ENCODE results near the gene SLCO2A1. TPM values are rescaled to one million over a fixed set of nuclear protein-coding genes. Genes with fewer than 3 reads are reported as not detected.
A peak's percentile ranks its signal among the peaks of the same experiment; 100 is the strongest.

Gene SLCO2A1
- total RNA-seq, 8 experiments from 2014 or later = 0.16 to 9.0 (median 1.5) TPM

- no peak for ATAC-seq (replicated peaks in 6 of 8)
- in situ Hi-C loops (cut with MboI; ENCODE audit: low pct_unique_long_range_greater_than_20kb in 2 of 9, low sequenced_read_pairs in 9 of 9, unreplicated experiment in 9 of 9) = no loop called here
- Histone ChIP-seq H3K4me1 (replicated peaks in 1 of 2) (no peaks in the 10 kb centered on the region), H3K4me3 (no peak overlapping the region), H3K27ac (no peak overlapping the region)
- WGBS, 10 experiments = 80 to 100% (median 97%) methylated on average over 1 to 2 of the region's 2 CpGs; no CpG with 5 or more reads in 4 of the 10 experiments
Observed at GRCh38 chr3:133987948-133988484, 41.7 kb downstream of the SLCO2A1 start.

GRCh38 chr3:133987136-133987535 is 42.6 kb downstream of the SLCO2A1 start:
- in situ Hi-C loops (cut with MboI; ENCODE audit: low pct_unique_long_range_greater_than_20kb in 2 of 9, low sequenced_read_pairs in 9 of 9, unreplicated experiment in 9 of 9) = no loop called here
- Histone ChIP-seq H3K4me3 (no peak overlapping the region), H3K4me1 (replicated peaks in 1 of 2) (no peaks in the 10 kb centered on the region), H3K27ac (no peak overlapping the region)
- no peak for ATAC-seq (replicated peaks in 6 of 8)
- 53 to 100% (median 88%) methylated on average over 1 to 4 of the region's 8 CpGs; no CpG with 5 or more reads in 4 of the 10 experiments for whole genome bisulfite sequencing, 10 experiments

GRCh38 chr3:133986311-133986710 is 43.4 kb downstream of the SLCO2A1 start:
- H3K4me1 ChIP-seq (replicated peaks in 1 of 2) = no peaks in the 10 kb centered on the region
- in situ Hi-C loops (cut with MboI; ENCODE audit: low pct_unique_long_range_greater_than_20kb in 2 of 9, low sequenced_read_pairs in 9 of 9, unreplicated experiment in 9 of 9) = no loop called here
- ATAC-seq (replicated peaks in 6 of 8) = no peak
- no peak overlapping the region for H3K27ac ChIP-seq
- H3K4me3 ChIP-seq = no peak overlapping the region
- 33 to 100% (median 80%) methylated on average over 1 to 6 of the region's 6 CpGs; no CpG with 5 or more reads in 1 of the 10 experiments for WGBS, 10 experiments

GRCh38 chr3:133984975-133985374 is 44.8 kb downstream of the SLCO2A1 start:
- in situ Hi-C loops (cut with MboI; ENCODE audit: low pct_unique_long_range_greater_than_20kb in 2 of 9, low sequenced_read_pairs in 9 of 9, unreplicated experiment in 9 of 9) = no loop called here
- WGBS, 10 experiments = 45 to 100% (median 63%) methylated on average over 1 to 6 of the region's 7 CpGs
- Histone ChIP-seq H3K4me3 (no peak overlapping the region), H3K27ac (no peak overlapping the region), H3K4me1 (replicated peaks in 1 of 2) (no peaks in the 10 kb centered on the region)
- peak in 2 of 8 experiments; percentile 66 to 86 for ATAC-seq (replicated peaks in 6 of 8)

- H3K4me1 ChIP-seq (replicated peaks in 1 of 2) = no peaks in the 10 kb centered on the region
- no peak for ATAC-seq (replicated peaks in 6 of 8)
- in situ Hi-C loops (cut with MboI; ENCODE audit: low pct_unique_long_range_greater_than_20kb in 2 of 9, low sequenced_read_pairs in 9 of 9, unreplicated experiment in 9 of 9) = no loop called here
- 49 to 80% (median 72%) methylated on average over 1 to 7 of the region's 9 CpGs; no CpG with 5 or more reads in 2 of the 10 experiments for WGBS, 10 experiments
- no peak overlapping the region for H3K27ac ChIP-seq
- H3K4me3 ChIP-seq = no peak overlapping the region
Observed at GRCh38 chr3:133983576-133984560, 45.9 kb downstream of the SLCO2A1 start.

- Histone ChIP-seq H3K27ac (no peak overlapping the region), H3K4me1 (replicated peaks in 1 of 2) (no peaks in the 10 kb centered on the region), H3K4me3 (no peak overlapping the region)
- WGBS, 10 experiments = 28 to 94% (median 80%) methylated on average over 2 to 6 of the region's 7 CpGs; no CpG with 5 or more reads in 4 of the 10 experiments
- in situ Hi-C loops (cut with MboI; ENCODE audit: low pct_unique_long_range_greater_than_20kb in 2 of 9, low sequenced_read_pairs in 9 of 9, unreplicated experiment in 9 of 9) = no loop called here
- no peak for ATAC-seq (replicated peaks in 6 of 8)
Observed at GRCh38 chr3:133983126-133983525, 46.6 kb downstream of the SLCO2A1 start.

- Histone ChIP-seq H3K4me3 (no peak overlapping the region), H3K27ac (no peak overlapping the region), H3K4me1 (replicated peaks in 1 of 2) (no peaks in the 10 kb centered on the region)
- in situ Hi-C loops (cut with MboI; ENCODE audit: low pct_unique_long_range_greater_than_20kb in 2 of 9, low sequenced_read_pairs in 9 of 9, unreplicated experiment in 9 of 9) = no loop called here
- 60 to 90% (median 85%) methylated on average over 1 to 2 of the region's 4 CpGs; no CpG with 5 or more reads in 6 of the 10 experiments for WGBS, 10 experiments
- no peak for ATAC-seq (replicated peaks in 6 of 8)
Observed at GRCh38 chr3:133980550-133980949, 49.2 kb downstream of the SLCO2A1 start.

- no peaks in the 10 kb centered on the region for H3K4me1 ChIP-seq (replicated peaks in 1 of 2)
- no peak for ATAC-seq (replicated peaks in 6 of 8)
- WGBS, 10 experiments = 67 to 80% methylated on average over 1 of the region's 2 CpGs; no CpG with 5 or more reads in 8 of the 10 experiments
- in situ Hi-C loops (cut with MboI; ENCODE audit: low pct_unique_long_range_greater_than_20kb in 2 of 9, low sequenced_read_pairs in 9 of 9, unreplicated experiment in 9 of 9) = no loop called here
- H3K27ac ChIP-seq = no peak overlapping the region
- no peak overlapping the region for H3K4me3 ChIP-seq
Observed at GRCh38 chr3:133980035-133980434, 49.7 kb downstream of the SLCO2A1 start.

GRCh38 chr3:133979553-133979952 is 50.2 kb downstream of the SLCO2A1 start:
- Histone ChIP-seq H3K27ac (no peak overlapping the region), H3K4me1 (replicated peaks in 1 of 2) (no peaks in the 10 kb centered on the region), H3K4me3 (no peak overlapping the region)
- ATAC-seq (replicated peaks in 6 of 8) = no peak
- 50 to 100% (median 80%) methylated on average over 1 to 7 of the region's 7 CpGs; no CpG with 5 or more reads in 4 of the 10 experiments for WGBS, 10 experiments
- in situ Hi-C loops (cut with MboI; ENCODE audit: low pct_unique_long_range_greater_than_20kb in 2 of 9, low sequenced_read_pairs in 9 of 9, unreplicated experiment in 9 of 9) = no loop called here

GRCh38 chr3:133977568-133977967 is 52.2 kb downstream of the SLCO2A1 start:
- no peaks in the 10 kb centered on the region for H3K4me1 ChIP-seq (replicated peaks in 1 of 2)
- ATAC-seq (replicated peaks in 6 of 8) = no peak
- no peak overlapping the region for H3K27ac ChIP-seq
- H3K4me3 ChIP-seq = no peak overlapping the region
- WGBS, 10 experiments = 60 to 100% (median 80%) methylated on average over 1 to 4 of the region's 4 CpGs; no CpG with 5 or more reads in 3 of the 10 experiments
- in situ Hi-C loops (cut with MboI; ENCODE audit: low pct_unique_long_range_greater_than_20kb in 2 of 9, low sequenced_read_pairs in 9 of 9, unreplicated experiment in 9 of 9) = no loop called here

- H3K4me3 ChIP-seq = no peak overlapping the region
- H3K4me1 ChIP-seq (replicated peaks in 1 of 2) = no peaks in the 10 kb centered on the region
- 38 to 100% (median 71%) methylated on average over 1 to 4 of the region's 8 CpGs; no CpG with 5 or more reads in 1 of the 10 experiments for WGBS, 10 experiments
- in situ Hi-C loops (cut with MboI; ENCODE audit: low pct_unique_long_range_greater_than_20kb in 2 of 9, low sequenced_read_pairs in 9 of 9, unreplicated experiment in 9 of 9) = no loop called here
- H3K27ac ChIP-seq = no peak overlapping the region
- no peak for ATAC-seq (replicated peaks in 6 of 8)
Observed at GRCh38 chr3:133973249-133973980, 56.3 kb downstream of the SLCO2A1 start.

- ATAC-seq (replicated peaks in 6 of 8) = no peak
- in situ Hi-C loops (cut with MboI; ENCODE audit: low pct_unique_long_range_greater_than_20kb in 2 of 9, low sequenced_read_pairs in 9 of 9, unreplicated experiment in 9 of 9) = no loop called here
- WGBS, 10 experiments = 79 to 100% (median 91%) methylated on average over 1 of the region's 1 CpG; no CpG with 5 or more reads in 2 of the 10 experiments
Observed at GRCh38 chr3:133972156-133972555, 57.6 kb downstream of the SLCO2A1 start.

GRCh38 chr3:133970916-133971315 is 58.8 kb downstream of the SLCO2A1 start:
- no peak overlapping the region for H3K27ac ChIP-seq
- peak in 2 of 8 experiments; percentile 8 to 44 for ATAC-seq (replicated peaks in 6 of 8)
- 70 to 100% (median 83%) methylated on average over 2 to 3 of the region's 6 CpGs; no CpG with 5 or more reads in 6 of the 10 experiments for WGBS, 10 experiments
- no peaks in the 10 kb centered on the region for H3K4me1 ChIP-seq (replicated peaks in 1 of 2)
- in situ Hi-C loops (cut with MboI; ENCODE audit: low pct_unique_long_range_greater_than_20kb in 2 of 9, low sequenced_read_pairs in 9 of 9, unreplicated experiment in 9 of 9) = no loop called here
- no peak overlapping the region for H3K4me3 ChIP-seq

More at GRCh38 chr3:133972156-133972555, 57.6 kb downstream of the SLCO2A1 start:
- no peaks in the 10 kb centered on the region for H3K4me1 ChIP-seq (replicated peaks in 1 of 2)
- no peak overlapping the region for H3K4me3 ChIP-seq
- no peak overlapping the region for H3K27ac ChIP-seq
